H1 (cell line): Measurements from ENCODE around the gene MPV17. TPM values are rescaled to one million over a fixed set of nuclear protein-coding genes. Genes with fewer than 3 reads are reported as not detected.

Experiments
- CTCF ChIA-PET: fragments of 300-600 bp; sonication (Branson Sonifier 250); formaldehyde crosslinking; loops from one replicate; lab custom pipeline; 2021; ENCODE audit not compliant: partially characterized antibody; lab: Charles Lee
- POLR2A ChIA-PET: fragments of 300-600 bp; sonication (Branson Sonifier 250); formaldehyde crosslinking; loops from one replicate; lab custom pipeline; 2021; ENCODE audit warnings: inconsistent platforms; ENCODE audit not compliant: partially characterized antibody; lab: Charles Lee
- DNase-seq, 2 experiments: peaks; one replicate each; pipeline versions ENCODE4 v3.0.0 to v3.0.0-alpha.2; 2010 to 2022; ENCODE audit warnings: low spot score in 2 of 2, low read depth in 1 of 2, mixed read lengths in 1 of 2
- FAIRE-seq: peaks from 2 replicates; lab custom pipeline; 2011; peaks lifted over from hg19 to GRCh38; lab: Jason Lieb, UNC
- H2AFZ ChIP-seq: 2 replicates; pipeline ENCODE4 v1.8.1; 2012; ENCODE audit warnings: low read length, inconsistent platforms
- H2AK5ac ChIP-seq: 2 replicates; pipeline ENCODE4 v1.6.1; 2013; ENCODE audit warnings: low read depth, low read length
- H2BK120ac ChIP-seq: replicated peaks from 2 replicates; pipeline ENCODE3; 2013; ENCODE audit warnings: low read depth, low read length, inconsistent platforms
- H2BK12ac ChIP-seq: 2 replicates; pipeline ENCODE4 v1.6.1; 2013; ENCODE audit warnings: low read depth, low read length
- H2BK15ac ChIP-seq: 2 replicates; pipeline ENCODE4 v1.6.1; 2013; ENCODE audit warnings: low read length
- H2BK20ac ChIP-seq: 2 replicates; pipeline ENCODE4 v1.6.1; 2013; ENCODE audit warnings: low read length
- H2BK5ac ChIP-seq: 2 replicates; pipeline ENCODE4 v1.6.1; 2013; ENCODE audit warnings: low read depth, low read length
- H3K14ac ChIP-seq: 2 replicates; pipeline ENCODE4 v1.6.1; 2013; ENCODE audit warnings: inconsistent platforms; ENCODE audit not compliant: insufficient read length
- H3K18ac ChIP-seq: 2 replicates; pipeline ENCODE4 v1.6.1; 2013; ENCODE audit warnings: low read length; ENCODE audit errors: extremely low read depth
- H3K23ac ChIP-seq: 2 replicates; pipeline ENCODE4 v1.6.1; 2013; ENCODE audit warnings: inconsistent platforms; ENCODE audit not compliant: insufficient read length
- H3K23me2 ChIP-seq: 2 replicates; pipeline ENCODE4 v1.6.1; 2013; ENCODE audit warnings: low read depth, low read length
- H3K27ac ChIP-seq: 2 replicates; pipeline ENCODE4 v1.6.1; 2011; ENCODE audit warnings: low read depth, low read length, inconsistent platforms
- H3K27me3 ChIP-seq, 4 experiments: replicated peaks in 1 of 4; 1 replicate in 1 of 4; 2 replicates in 3 of 4; pipeline versions ENCODE4 v1.6.1 to v1.8.1; 2011 to 2013; ENCODE audit warnings: low read length in 3 of 4, mild to moderate bottlenecking in 3 of 4, inconsistent platforms in 2 of 4, mixed read lengths in 2 of 4, moderate library complexity in 1 of 4; ENCODE audit not compliant: control insufficient read depth in 3 of 4, insufficient read depth in 3 of 4; ENCODE audit errors: extremely low read depth in 1 of 4
- H3K36me3 ChIP-seq, 4 experiments: 2 replicates each; pipeline versions ENCODE4 v1.6.1 to v1.8.1; 2011 to 2013; ENCODE audit warnings: mild to moderate bottlenecking in 4 of 4, low read length in 3 of 4, moderate library complexity in 2 of 4, control low read depth in 1 of 4, inconsistent platforms in 1 of 4; ENCODE audit not compliant: insufficient read depth in 4 of 4, control insufficient read depth in 2 of 4
- H3K4ac ChIP-seq: replicated peaks from 2 replicates; pipeline ENCODE3; 2013; ENCODE audit warnings: low read length, low read depth, mixed read lengths, inconsistent platforms; ENCODE audit not compliant: insufficient read length
- H3K4me1 ChIP-seq, 4 experiments: replicated peaks in 1 of 4; 1 replicate in 1 of 4; 2 replicates in 3 of 4; pipeline versions ENCODE4 v1.6.1 to v1.8.1; 2011 to 2013; ENCODE audit warnings: low read length in 3 of 4, inconsistent platforms in 2 of 4, mixed read lengths in 1 of 4; ENCODE audit not compliant: insufficient read depth in 4 of 4, control insufficient read depth in 3 of 4
- H3K4me2 ChIP-seq, 2 experiments: 2 replicates each; pipeline versions ENCODE4 v1.6.1 to v1.8.1; 2011 to 2013; ENCODE audit warnings: low read depth in 2 of 2, low read length in 2 of 2, control low read depth in 1 of 2, inconsistent platforms in 1 of 2, mild to moderate bottlenecking in 1 of 2; ENCODE audit not compliant: insufficient read depth in 1 of 2
- H3K4me3 ChIP-seq, 4 experiments: fragments of 200-600, 300-600 bp in 1 of 4; sonication (generic), shearing (Covaris generic), sonication (Bioruptor Twin) in 1 of 4; 2 replicates each; pipeline versions ENCODE4 v1.5.1 to v1.8.1; 2011 to 2016; ENCODE audit warnings: low read length in 4 of 4, low read depth in 3 of 4, control low read depth in 2 of 4, inconsistent platforms in 2 of 4, mild to moderate bottlenecking in 2 of 4, mixed read lengths in 1 of 4, moderate library complexity in 1 of 4; ENCODE audit not compliant: insufficient read depth in 2 of 4; ENCODE audit errors: extremely low read depth in 1 of 4
- H3K56ac ChIP-seq: replicated peaks from 2 replicates; pipeline ENCODE3; 2013; ENCODE audit warnings: low read depth, mild to moderate bottlenecking, mixed read lengths, low read length, inconsistent platforms; ENCODE audit not compliant: insufficient read length
- H3K79me1 ChIP-seq: 2 replicates; pipeline ENCODE4 v1.6.1; 2013; ENCODE audit warnings: low read depth, low read length, control low read depth
- H3K79me2 ChIP-seq, 2 experiments: 2 replicates each; pipeline versions ENCODE4 v1.6.1 to v1.8.1; 2012 to 2013; ENCODE audit warnings: low read length in 2 of 2, mild to moderate bottlenecking in 2 of 2, inconsistent platforms in 1 of 2; ENCODE audit not compliant: insufficient read depth in 2 of 2, control insufficient read depth in 1 of 2
- H3K9ac ChIP-seq, 4 experiments: replicated peaks in 1 of 4; 1 replicate in 1 of 4; 2 replicates in 3 of 4; pipeline versions ENCODE4 v1.6.1 to v1.8.1; 2011 to 2013; ENCODE audit warnings: low read depth in 3 of 4, low read length in 3 of 4, control low read depth in 2 of 4, mild to moderate bottlenecking in 2 of 4, moderate library complexity in 2 of 4, inconsistent platforms in 1 of 4; ENCODE audit errors: extremely low read depth in 1 of 4
- H3K9me3 ChIP-seq, 2 experiments: 2 replicates each; pipeline versions ENCODE4 v1.6.1 to v1.8.1; 2012 to 2013; ENCODE audit warnings: mild to moderate bottlenecking in 2 of 2, moderate library complexity in 2 of 2, control low read depth in 1 of 2, inconsistent platforms in 1 of 2, low read depth in 1 of 2, low read length in 1 of 2, mixed read lengths in 1 of 2; ENCODE audit not compliant: insufficient read depth in 2 of 2
- H4K20me1 ChIP-seq, 2 experiments: replicated peaks in 1 of 2; 2 replicates each; pipeline versions ENCODE3 to v1.8.1; 2011 to 2013; ENCODE audit warnings: inconsistent platforms in 2 of 2, low read length in 2 of 2, mild to moderate bottlenecking in 1 of 2; ENCODE audit not compliant: insufficient read depth in 2 of 2, control insufficient read depth in 1 of 2
- H4K5ac ChIP-seq: 2 replicates; pipeline ENCODE4 v1.6.1; 2013; ENCODE audit warnings: low read length, low read depth, mixed read lengths, inconsistent platforms; ENCODE audit not compliant: insufficient read length
- H4K8ac ChIP-seq: 2 replicates; pipeline ENCODE4 v1.8.0; 2013; ENCODE audit warnings: mild to moderate bottlenecking, moderate library complexity, low read length, inconsistent platforms; ENCODE audit not compliant: insufficient read depth; ENCODE audit errors: extremely low read depth
- H4K91ac ChIP-seq: replicated peaks from 2 replicates; pipeline ENCODE3; 2013; ENCODE audit warnings: low read length, mixed read lengths, inconsistent platforms; ENCODE audit not compliant: insufficient read length
- EZH2 ChIP-seq: fragments of 200-600 bp; sonication (generic); IDR thresholded peaks from 2 replicates; pipeline ENCODE4 v1.7.1; 2012; ENCODE audit warnings: low read depth, mild to moderate bottlenecking, moderate library complexity, low read length, inconsistent platforms; ENCODE audit not compliant: severe bottlenecking
- SUZ12 ChIP-seq: fragments of 200-600 bp; sonication (generic); IDR thresholded peaks from 2 replicates; pipeline ENCODE4 v1.6.1; 2012; ENCODE audit warnings: mild to moderate bottlenecking, inconsistent platforms, low read length, moderate library complexity, mixed read lengths
- WGBS, 2 experiments: shearing (Covaris generic) in 1 of 2; methylation state at CpG; one replicate each; pipeline versions ENCODE4 v1.1.6 to v1.1.7; 2013 to 2015; ENCODE audit warnings: low lambda C conversion rate in 2 of 2, mixed read lengths in 2 of 2, inconsistent platforms in 1 of 2, low coverage in 1 of 2, missing lambda C conversion rate in 1 of 2; ENCODE audit not compliant: insufficient replicate concordance in 2 of 2, insufficient coverage in 1 of 2, insufficient read length in 1 of 2; ENCODE audit errors: extremely low coverage in 1 of 2, missing lambda C conversion rate in 1 of 2; 5-methylcytosine and 5-hydroxymethylcytosine counted together
- polyA plus RNA-seq, 7 experiments: library from polyadenylated mRNA; depleted of rRNA in 3 of 7; stranded (reverse) in 5 of 7; unstranded in 2 of 7; fragments of >200 nt in 5 of 7; fragments of 200-250 nt in 2 of 7; gene quantifications; 1 replicate in 5 of 7; 2 replicates in 1 of 7; 4 replicates in 1 of 7; pipeline versions ENCODE4 v1.2.1 to v1.2.3, GENCODE V29; 2011 to 2013; ENCODE audit warnings: missing spikeins in 2 of 7, mixed read lengths in 2 of 7
- total RNA-seq: library from RNA; stranded (reverse); fragmentation: NEBNext Ultra II Directional; extraction: Animal tissue kit (Norgen Biotek cat#: 25700); gene quantifications from 2 replicates; pipeline ENCODE4 v1.2.1, GENCODE V29; 2021
- TF ChIP-seq, protein P1 (sequence below): IDR thresholded peaks from 2 replicates; pipeline ENCODE4 v1.6.1; 2012; ENCODE audit warnings: inconsistent platforms
- TF ChIP-seq, protein P2 (sequence below): IDR thresholded peaks from 2 replicates; pipeline ENCODE4 v1.6.1; 2012; ENCODE audit warnings: low read length, inconsistent platforms

The MPV17 gene
- total and polyA plus RNA-seq, 2 of the 8 experiments (the other 6 are each of a cell fraction or from before 2014, with no cell fraction given) = 45.2 to 181 TPM

DNA sequence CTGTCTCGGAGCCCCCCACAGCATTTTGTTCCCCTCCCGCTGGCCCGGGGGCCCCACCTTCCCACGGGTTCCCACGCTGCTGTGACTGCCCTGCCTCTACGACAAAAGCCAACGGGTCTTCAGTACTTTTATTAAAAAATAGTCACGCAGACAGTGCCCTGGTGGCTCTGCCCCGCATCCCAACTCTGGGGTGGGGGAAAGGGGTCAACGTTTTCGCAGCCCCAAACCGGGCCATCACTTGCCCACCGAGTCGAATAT lies 15.7 kb downstream of the MPV17 start:
- Histone ChIP-seq H2AK5ac (no peak overlapping the region), H3K9me3 (no peaks in the 10 kb centered on the region; a peak in 1 of 4 replicates), H4K5ac (no peak overlapping the region), H2BK15ac (no peak overlapping the region), H3K4ac (no peak overlapping the region), H3K36me3 (peaks cover 0 to 4% (median 0%) of the 10 kb centered on the region in 4 experiments; a peak in 1 of 8 replicates), H3K9ac (no peak overlapping the region), H3K4me3 (peak overlapping the region in 3 of 4 experiments; percentile 26 to 51 (median 34); a peak in 5 of 8 replicates), H2BK20ac (no peak overlapping the region), H3K4me1 (peaks cover 0 to 28% (median 14%) of the 10 kb centered on the region in 4 experiments; a peak in 5 of 7 replicates), H2AFZ (no peak overlapping the region), H3K79me1 (no peaks in the 10 kb centered on the region), H3K23ac (no peak overlapping the region), H3K27ac (no peak overlapping the region), H2BK5ac (no peak overlapping the region), H3K4me2 (peak overlapping the region; percentile 63 to 69), H3K27me3 (peaks cover 29 to 41% (median 39%) of the 10 kb centered on the region in 4 experiments), H2BK120ac (no peak overlapping the region), H4K91ac (no peak overlapping the region), H3K18ac (no peak overlapping the region), H4K8ac (peak overlapping the region; percentile 76; the same call in 1 of the 2 replicates), H2BK12ac (no peak overlapping the region), H4K20me1 (peaks cover 4 to 11% of the 10 kb centered on the region in 2 experiments), H3K14ac (no peak overlapping the region), H3K23me2 (peaks cover 10% of the 10 kb centered on the region; the same call in 1 of the 2 replicates), H3K79me2 (no peaks in the 10 kb centered on the region), H3K56ac (no peak overlapping the region)
- FAIRE-seq = no peak
- ChIA-PET CTCF (interaction anchor here (0.9 to 12.3 kb wide), 5 partner anchors 13 to 56 kb away, joined by 3 to 413 read pairs (median 6); partner anchors contain the start of genes DNAJC5G, MPV17 and TRIM54), POLR2A (interaction anchor here (1.1 to 8.8 kb wide), 6 partner anchors 14 to 64 kb away, joined by 3 to 105 read pairs (median 6); partner anchors contain the start of genes GTF3C2, MPV17 and TRIM54)
- no peak for DNase-seq
- 27% methylated on average over 14 of the region's 14 CpGs; no CpG with 5 or more reads in 1 of the 2 experiments for WGBS, 2 experiments
- TF ChIP-seq SUZ12 = peak; percentile 80
- peak; percentile 63 for TF ChIP-seq EZH2
- TF ChIP-seq, protein P1, sequence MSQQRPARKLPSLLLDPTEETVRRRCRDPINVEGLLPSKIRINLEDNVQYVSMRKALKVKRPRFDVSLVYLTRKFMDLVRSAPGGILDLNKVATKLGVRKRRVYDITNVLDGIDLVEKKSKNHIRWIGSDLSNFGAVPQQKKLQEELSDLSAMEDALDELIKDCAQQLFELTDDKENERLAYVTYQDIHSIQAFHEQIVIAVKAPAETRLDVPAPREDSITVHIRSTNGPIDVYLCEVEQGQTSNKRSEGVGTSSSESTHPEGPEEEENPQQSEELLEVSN = no peak
- TF ChIP-seq, protein P2, sequence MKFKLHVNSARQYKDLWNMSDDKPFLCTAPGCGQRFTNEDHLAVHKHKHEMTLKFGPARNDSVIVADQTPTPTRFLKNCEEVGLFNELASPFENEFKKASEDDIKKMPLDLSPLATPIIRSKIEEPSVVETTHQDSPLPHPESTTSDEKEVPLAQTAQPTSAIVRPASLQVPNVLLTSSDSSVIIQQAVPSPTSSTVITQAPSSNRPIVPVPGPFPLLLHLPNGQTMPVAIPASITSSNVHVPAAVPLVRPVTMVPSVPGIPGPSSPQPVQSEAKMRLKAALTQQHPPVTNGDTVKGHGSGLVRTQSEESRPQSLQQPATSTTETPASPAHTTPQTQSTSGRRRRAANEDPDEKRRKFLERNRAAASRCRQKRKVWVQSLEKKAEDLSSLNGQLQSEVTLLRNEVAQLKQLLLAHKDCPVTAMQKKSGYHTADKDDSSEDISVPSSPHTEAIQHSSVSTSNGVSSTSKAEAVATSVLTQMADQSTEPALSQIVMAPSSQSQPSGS = no peak
